GM12878 (cell line): ENCODE results near the gene RALGAPA2.

Experiments
- CHD2 ChIP-seq: IDR thresholded peaks from 2 replicates; pipeline ENCODE4 v1.6.1; 2011; ENCODE audit warnings: low read depth, low read length, improper control_type of control experiment, borderline replicate concordance
- EP300 ChIP-seq, 2 experiments: fragments of 150-350 bp in 1 of 2; IDR thresholded peaks; 2 replicates each; pipeline ENCODE4 v1.6.1; 2011 to 2012; ENCODE audit warnings: low read depth in 2 of 2, low read length in 2 of 2, borderline replicate concordance in 1 of 2, improper control_type of control experiment in 1 of 2, inconsistent platforms in 1 of 2; ENCODE audit not compliant: control insufficient read depth in 1 of 2
- TF ChIP-seq, protein P1 (sequence below): IDR thresholded peaks from 2 replicates; pipeline ENCODE4 v1.6.1; 2012; ENCODE audit warnings: low read depth, low read length, improper control_type of control experiment

DNA sequence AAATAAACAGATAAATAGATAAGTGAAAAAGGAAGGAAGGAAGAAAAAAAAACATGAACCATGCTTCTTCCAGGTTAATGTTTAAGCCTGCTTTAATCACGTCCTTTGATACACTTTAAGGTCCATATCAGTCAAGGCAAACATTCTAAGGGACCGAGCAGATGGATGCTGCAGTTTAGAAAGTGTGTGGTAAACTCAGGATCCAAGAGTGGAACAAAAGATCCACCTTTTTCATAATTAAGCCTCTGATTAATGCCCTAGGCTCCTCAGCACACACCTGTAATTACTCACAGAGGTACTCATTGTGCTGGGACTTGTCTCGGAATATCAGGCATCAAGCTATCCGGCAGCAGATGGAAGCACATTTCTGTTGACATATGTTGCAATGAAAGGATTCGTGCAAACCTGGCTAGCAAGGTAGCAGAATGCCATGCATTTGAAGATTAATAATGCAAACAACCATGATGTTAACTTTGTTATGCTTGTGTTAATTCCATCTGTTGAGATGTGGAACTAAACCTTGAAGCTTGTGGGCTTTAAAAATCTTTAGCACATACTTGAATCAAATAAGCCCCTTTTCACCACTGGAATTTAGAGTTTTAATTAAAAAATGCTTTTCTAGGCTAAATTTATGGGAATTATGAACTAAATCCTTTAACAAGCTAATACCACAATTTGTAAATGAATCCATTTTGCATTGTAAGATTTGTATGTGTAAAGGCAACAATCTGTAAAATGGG is 163.7 kb downstream of the RALGAPA2 start:
- TF ChIP-seq, protein P1, sequence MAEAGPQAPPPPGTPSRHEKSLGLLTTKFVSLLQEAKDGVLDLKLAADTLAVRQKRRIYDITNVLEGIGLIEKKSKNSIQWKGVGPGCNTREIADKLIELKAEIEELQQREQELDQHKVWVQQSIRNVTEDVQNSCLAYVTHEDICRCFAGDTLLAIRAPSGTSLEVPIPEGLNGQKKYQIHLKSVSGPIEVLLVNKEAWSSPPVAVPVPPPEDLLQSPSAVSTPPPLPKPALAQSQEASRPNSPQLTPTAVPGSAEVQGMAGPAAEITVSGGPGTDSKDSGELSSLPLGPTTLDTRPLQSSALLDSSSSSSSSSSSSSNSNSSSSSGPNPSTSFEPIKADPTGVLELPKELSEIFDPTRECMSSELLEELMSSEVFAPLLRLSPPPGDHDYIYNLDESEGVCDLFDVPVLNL, result no peak
- TF ChIP-seq EP300 (IDR thresholded peaks at IDR 0.05; ENCODE audit: borderline replicate concordance in 1 of 2, control insufficient read depth in 1 of 2, low read depth in 2 of 2, low read length in 2 of 2), result no peak
- no peak for TF ChIP-seq CHD2
